ENCODE data around the gene DIRAS1.
"Not testable (repeated sequence)": the region's sequence is repeated elsewhere in the genome, so short reads cannot be mapped to it uniquely, and the experiment has no call there.

Gene DIRAS1

DNA sequence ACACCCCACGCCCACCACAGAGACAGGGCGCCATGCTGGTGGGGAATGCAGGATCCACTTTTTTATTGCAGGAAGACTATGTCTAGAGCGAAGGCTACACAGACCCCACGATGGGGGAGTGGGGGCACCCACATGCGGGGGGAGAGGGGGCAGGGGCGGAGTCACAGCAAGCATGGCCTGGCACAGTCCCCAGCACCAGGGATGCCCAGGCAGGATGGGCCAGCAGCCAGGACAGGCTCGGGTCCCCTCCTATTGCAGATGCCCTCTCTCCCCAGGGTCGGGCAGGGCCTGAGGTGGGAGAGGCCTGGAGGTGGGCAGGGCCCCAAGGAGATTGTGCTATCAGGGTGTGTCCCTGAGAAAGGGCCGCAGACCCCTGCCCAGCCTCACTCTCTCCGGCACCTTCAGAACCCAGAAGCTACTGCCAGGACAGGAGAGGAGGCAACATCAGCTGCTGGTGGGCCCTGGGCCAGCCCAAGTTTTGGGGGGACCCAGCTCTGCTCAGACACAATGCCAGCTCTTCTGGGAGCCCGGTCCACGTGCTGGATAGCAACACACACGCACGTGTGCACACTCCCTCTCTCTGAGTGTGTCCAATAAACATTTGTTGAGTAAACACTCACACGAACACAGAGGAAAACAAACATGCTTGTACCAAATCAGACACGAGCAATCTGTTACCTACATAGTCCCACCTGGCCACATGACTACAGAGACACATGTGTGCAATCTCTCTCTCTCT lies 6.5 kb downstream of the DIRAS1 start:
- TF ChIP-seq, protein P1, sequence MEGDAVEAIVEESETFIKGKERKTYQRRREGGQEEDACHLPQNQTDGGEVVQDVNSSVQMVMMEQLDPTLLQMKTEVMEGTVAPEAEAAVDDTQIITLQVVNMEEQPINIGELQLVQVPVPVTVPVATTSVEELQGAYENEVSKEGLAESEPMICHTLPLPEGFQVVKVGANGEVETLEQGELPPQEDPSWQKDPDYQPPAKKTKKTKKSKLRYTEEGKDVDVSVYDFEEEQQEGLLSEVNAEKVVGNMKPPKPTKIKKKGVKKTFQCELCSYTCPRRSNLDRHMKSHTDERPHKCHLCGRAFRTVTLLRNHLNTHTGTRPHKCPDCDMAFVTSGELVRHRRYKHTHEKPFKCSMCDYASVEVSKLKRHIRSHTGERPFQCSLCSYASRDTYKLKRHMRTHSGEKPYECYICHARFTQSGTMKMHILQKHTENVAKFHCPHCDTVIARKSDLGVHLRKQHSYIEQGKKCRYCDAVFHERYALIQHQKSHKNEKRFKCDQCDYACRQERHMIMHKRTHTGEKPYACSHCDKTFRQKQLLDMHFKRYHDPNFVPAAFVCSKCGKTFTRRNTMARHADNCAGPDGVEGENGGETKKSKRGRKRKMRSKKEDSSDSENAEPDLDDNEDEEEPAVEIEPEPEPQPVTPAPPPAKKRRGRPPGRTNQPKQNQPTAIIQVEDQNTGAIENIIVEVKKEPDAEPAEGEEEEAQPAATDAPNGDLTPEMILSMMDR (IDR thresholded peaks at IDR 0.05; ENCODE audit: low read depth, low read length), result no peak
- H3K4me3 ChIP-seq (ENCODE audit: low read depth, low read length), result no peak overlapping the region

DNA sequence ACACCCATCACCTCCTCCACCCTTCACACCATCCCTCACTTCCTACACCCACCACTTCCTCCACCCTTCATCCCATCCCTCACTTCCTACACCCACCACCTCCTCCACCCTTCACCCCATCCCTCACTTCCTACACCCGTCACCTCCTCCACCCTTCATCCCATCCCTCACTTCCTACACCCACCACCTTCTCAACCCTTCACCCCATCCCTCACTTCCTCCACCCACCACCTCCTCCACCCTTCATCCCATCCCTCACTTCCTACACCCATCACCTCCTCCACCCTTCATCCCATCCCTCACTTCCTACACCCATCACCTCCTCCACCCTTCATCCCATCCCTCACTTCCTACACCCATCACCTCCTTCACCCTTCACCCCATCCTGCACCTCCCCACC lies 7.1 kb downstream of the DIRAS1 start:
- not testable (repeated sequence) for H3K4me3 ChIP-seq (ENCODE audit: low read depth, low read length)

GRCh38 chr19:2713170-2713569 lies 8.0 kb downstream of the DIRAS1 start:
- not testable (repeated sequence) for H3K4me3 ChIP-seq (ENCODE audit: low read depth, low read length)

DNA sequence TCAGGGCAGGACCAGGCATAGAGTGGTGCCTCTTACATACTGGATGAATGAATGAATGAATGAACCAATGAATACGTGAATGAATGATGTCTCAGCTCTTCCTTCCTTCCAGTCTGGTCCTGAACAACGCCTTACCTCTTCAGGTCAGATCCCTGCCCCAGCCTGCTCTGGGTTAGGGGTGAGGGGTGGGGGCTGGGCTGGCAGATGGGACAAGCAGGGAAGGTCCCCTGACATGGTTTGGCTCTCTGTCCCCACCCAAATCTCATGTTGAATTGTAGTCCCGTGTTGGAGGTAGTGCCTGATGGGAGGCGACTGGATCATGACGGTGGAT lies 9.3 kb downstream of the DIRAS1 start:
- H3K4me3 ChIP-seq (ENCODE audit: low read depth, low read length), result no peak overlapping the region
- TF ChIP-seq, protein P1 (IDR thresholded peaks at IDR 0.05; ENCODE audit: low read depth, low read length), result no peak

- no peak overlapping the region for H3K4me3 ChIP-seq (ENCODE audit: low read depth, low read length)
- TF ChIP-seq, protein P1 (IDR thresholded peaks at IDR 0.05; ENCODE audit: low read depth, low read length), result no peak
Observed at GRCh38 chr19:2711172-2711874, 9.8 kb downstream of the DIRAS1 start.

- H3K4me3 ChIP-seq (ENCODE audit: low read depth, low read length), result no peak overlapping the region
- TF ChIP-seq, protein P1 (IDR thresholded peaks at IDR 0.05; ENCODE audit: low read depth, low read length), result no peak
Observed at GRCh38 chr19:2706251-2706650, 14.9 kb downstream of the DIRAS1 start.

GRCh38 chr19:2703691-2704216 lies 17.4 kb downstream of the DIRAS1 start:
- TF ChIP-seq, protein P1 (IDR thresholded peaks at IDR 0.05; ENCODE audit: low read depth, low read length), result no peak
- no peak overlapping the region for H3K4me3 ChIP-seq (ENCODE audit: low read depth, low read length)

DNA sequence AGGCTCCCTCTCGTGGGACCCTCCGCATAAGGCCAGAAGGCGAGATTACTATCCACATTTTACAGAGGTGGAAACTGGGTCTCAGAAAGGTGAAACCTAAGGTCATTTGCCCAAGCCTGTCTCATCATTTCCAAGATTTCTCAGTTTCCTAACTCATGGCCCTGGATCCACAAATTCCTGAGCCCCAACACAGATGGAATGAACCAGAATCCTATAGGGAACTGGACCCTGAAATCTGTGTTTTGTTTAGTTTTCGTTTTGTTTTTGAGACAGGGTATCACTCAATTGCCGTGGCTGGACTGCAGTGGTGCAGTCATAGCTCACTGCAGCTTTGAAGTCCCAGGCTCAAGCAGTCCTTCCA lies 18.1 kb downstream of the DIRAS1 start:
- TF ChIP-seq, protein P1 (IDR thresholded peaks at IDR 0.05; ENCODE audit: low read depth, low read length), result no peak
- no peak overlapping the region for H3K4me3 ChIP-seq (ENCODE audit: low read depth, low read length)
